Forelimb muscle (tissue), 1 donor: Measurements from ENCODE around the gene NAV2. TPM values are rescaled to one million over a fixed set of nuclear protein-coding genes. Genes with fewer than 3 reads are reported as not detected.

Experiments
- DNase-seq: peaks from one replicate; pipeline ENCODE4 v3.0.0-alpha.2; 2013; ENCODE audit warnings: low read depth
- polyA plus RNA-seq: library from polyadenylated mRNA; unstranded; fragments of 120-200 nt; gene quantifications from one replicate; pipeline ENCODE4 v1.2.1, GENCODE V29; 2013; ENCODE audit not compliant: insufficient read length

Gene NAV2, protein sequence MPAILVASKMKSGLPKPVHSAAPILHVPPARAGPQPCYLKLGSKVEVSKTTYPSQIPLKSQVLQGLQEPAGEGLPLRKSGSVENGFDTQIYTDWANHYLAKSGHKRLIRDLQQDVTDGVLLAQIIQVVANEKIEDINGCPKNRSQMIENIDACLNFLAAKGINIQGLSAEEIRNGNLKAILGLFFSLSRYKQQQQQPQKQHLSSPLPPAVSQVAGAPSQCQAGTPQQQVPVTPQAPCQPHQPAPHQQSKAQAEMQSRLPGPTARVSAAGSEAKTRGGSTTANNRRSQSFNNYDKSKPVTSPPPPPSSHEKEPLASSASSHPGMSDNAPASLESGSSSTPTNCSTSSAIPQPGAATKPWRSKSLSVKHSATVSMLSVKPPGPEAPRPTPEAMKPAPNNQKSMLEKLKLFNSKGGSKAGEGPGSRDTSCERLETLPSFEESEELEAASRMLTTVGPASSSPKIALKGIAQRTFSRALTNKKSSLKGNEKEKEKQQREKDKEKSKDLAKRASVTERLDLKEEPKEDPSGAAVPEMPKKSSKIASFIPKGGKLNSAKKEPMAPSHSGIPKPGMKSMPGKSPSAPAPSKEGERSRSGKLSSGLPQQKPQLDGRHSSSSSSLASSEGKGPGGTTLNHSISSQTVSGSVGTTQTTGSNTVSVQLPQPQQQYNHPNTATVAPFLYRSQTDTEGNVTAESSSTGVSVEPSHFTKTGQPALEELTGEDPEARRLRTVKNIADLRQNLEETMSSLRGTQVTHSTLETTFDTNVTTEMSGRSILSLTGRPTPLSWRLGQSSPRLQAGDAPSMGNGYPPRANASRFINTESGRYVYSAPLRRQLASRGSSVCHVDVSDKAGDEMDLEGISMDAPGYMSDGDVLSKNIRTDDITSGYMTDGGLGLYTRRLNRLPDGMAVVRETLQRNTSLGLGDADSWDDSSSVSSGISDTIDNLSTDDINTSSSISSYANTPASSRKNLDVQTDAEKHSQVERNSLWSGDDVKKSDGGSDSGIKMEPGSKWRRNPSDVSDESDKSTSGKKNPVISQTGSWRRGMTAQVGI (N-terminal part only)
- 61.1 TPM for polyA plus RNA-seq

GRCh38 chr11:19712281-19713195 lies at the start of gene NAV2:
TSS of gene NAV2 (plus strand) at chr11:19712837. CDS start at chr11:19713696, 859 bp downstream.
- DNase-seq, result peak; percentile 75

DNA sequence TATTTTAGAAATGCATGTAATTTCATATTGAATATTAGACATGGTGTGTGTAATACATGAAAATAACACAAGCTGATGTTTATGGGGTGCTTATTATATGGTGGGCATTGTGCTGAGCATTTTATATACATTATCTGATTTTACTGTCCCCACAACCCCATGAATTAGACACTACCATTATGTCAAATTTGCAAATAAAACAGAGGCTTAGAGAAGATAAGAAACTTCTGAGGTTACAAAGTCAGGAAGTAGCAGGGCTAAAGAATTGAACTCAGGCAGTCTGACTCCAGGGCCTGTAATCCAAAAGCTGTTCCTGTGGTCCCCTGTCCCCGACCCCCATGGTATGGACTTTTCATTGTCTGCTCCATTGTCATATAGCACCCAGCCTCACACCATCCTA lies 49.4 kb upstream of the NAV2 start:
- no peak for DNase-seq

DNA sequence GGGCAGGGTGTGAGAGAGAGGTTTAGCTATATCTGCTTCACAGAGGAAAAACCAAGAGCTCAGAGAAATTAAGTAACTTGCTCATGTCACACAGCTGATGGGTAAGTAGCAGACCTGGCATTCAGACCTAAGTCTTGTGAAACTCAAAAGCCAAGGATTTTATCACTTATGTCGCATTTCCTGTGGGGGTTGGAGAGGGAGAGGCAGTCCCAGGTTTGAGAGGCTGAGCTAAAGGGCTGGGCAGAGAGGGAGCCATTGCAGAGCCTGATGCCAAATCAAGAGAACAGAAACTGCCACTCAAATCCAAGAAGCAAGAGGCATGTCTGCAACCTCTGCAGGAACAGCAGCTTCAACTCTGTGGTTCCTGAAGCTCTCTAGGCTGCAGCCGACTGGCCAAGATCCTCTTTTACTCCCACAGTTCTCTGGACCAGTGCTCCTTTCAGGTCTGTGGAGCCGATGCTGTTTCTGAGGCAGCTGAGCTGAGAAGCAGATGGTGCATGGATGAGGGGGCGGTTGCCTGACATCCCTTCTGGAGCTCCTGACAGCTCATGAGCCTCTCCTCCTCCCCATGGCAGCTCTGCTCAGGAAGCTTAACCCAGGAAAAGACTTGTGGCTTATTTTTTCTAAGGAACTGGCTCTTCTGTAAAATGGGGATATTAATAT lies 47.6 kb upstream of the NAV2 start:
- no peak for DNase-seq

DNA sequence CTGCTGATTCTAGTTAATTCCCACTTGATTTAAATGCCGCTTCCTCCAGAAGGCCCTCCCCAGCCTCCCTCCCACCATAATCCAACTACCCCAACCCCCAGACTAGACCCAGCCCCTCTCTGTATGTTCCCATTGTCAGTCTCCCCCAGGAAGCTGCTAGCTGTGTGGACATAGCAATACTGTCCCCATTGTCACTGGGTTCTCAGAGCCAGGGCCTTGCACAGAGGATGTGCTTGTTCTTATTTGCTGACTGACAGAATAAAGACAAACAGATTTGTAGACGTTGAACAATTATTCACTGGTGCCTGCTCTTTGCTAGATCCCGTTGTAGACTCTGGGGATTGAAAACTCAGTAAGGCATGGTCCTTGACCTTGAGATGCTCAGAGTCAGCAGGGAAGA lies 45.7 kb upstream of the NAV2 start:
- no peak for DNase-seq

GRCh38 chr11:19669511-19669910 lies 43.1 kb upstream of the NAV2 start:
- DNase-seq, result no peak

GRCh38 chr11:19670030-19670791 lies 42.4 kb upstream of the NAV2 start:
- DNase-seq, result no peak

DNA sequence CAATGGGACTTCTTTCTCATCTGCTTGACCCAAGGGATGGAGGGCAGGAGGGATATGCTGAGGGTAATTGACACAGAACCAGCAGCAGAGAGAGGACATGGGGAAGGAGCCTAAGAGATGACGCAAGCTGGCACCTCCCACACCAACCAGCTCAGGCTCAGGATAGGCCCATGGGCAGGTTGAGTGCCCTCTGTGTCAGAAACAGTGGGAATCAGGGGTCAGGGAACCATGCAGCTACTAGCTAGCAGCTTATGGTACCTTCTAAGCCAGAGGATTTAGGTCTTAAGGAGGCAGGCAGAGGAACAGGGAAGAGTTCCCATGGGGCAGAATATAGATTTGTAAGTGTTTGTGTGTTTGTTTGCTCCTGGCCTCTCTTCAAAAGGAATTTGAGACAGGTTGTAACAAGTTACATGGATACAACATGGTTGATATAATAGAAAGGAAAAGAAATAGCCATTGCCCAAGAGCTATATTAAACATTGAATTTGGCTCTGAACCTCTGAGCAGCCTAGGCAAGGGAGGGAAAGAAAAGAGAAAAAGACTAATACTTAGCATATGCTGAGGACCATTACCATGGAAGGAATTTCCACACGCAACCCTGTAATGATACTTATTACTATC lies 39.9 kb upstream of the NAV2 start:
- DNase-seq, result no peak

DNA sequence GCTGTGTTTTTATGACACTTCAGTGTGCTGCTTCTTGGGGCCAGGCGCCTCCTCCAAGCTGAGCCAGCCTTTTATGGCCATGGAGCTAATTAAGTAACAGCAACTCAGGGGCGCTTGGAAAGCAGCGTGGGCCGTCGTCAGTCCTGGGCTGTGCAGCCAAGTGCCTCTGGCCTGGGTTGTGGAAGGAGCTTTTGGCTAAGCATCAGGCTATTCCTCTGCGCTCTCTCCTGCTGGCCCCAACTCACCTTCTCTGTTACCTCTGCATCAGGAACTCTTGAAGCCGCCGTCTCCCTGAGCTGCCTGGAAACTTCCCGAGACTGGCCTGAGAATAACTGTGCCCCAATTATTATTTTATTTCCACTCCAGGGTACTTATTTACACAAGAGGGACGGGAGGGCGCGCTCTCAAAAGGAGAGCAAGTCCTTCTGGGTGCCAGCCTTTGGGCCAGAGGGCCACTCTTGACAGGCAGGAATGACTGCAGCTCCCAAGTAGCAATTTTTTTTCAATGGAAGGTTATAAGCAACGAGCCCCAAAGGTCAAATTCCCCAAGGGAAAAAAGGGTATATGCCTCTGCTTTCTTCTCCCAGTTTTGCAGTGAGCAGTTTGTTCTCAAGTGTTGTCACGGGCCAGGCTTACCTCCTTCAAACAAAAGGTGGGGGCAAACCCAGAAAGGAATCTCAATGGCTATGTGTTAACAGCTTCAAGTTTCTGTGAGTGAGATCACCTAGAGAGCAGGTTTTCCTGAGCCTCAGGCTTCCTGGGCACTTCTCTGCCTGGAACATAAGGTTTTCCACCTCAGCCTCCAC lies 38.5 kb upstream of the NAV2 start:
- peak; percentile 11 for DNase-seq

DNA sequence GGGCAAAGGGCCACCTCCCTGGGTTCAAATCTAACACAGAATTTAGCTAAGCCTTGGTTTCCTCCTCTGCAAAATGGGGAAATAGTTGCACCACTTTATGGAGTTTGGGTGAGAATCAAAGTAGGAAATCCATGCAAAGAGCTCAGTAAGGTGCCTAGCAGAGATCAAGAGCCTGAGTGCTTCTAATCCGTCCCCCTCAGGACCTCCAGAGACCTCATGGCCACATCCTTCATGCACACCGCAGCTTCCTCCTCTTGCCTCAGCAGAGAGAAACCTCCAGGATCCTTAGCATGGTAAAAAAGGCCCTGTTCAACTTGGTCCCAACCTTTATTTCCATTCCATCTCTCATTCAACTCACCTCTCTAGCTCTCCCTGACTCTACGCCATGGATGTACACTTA lies 37.8 kb upstream of the NAV2 start:
- DNase-seq, result no peak

DNA sequence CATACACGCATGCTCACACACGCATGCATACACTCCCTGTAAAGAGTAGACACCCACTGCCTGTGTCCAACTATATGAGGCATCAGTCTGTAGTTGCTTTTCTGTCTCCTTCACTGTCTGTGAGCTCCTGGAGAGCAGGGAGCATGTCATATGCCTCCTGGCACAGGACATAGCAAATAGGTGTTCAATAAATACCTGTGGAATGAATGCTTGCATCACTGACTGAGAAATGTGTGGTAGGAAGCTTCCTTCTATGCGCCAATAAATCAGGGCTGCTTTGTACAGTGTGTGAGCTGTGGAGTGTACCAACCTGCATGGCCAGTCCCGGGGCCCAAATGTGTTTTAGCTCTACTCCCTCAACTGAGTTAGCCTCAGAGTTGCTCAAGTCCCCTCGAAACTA lies 37.2 kb upstream of the NAV2 start:
- DNase-seq, result no peak

- no peak for DNase-seq
These were observed 35.9 kb upstream of the NAV2 start for GRCh38 chr11:19676475-19677380.

GRCh38 chr11:19677381-19678080 lies 35.1 kb upstream of the NAV2 start:
- no peak for DNase-seq

DNA sequence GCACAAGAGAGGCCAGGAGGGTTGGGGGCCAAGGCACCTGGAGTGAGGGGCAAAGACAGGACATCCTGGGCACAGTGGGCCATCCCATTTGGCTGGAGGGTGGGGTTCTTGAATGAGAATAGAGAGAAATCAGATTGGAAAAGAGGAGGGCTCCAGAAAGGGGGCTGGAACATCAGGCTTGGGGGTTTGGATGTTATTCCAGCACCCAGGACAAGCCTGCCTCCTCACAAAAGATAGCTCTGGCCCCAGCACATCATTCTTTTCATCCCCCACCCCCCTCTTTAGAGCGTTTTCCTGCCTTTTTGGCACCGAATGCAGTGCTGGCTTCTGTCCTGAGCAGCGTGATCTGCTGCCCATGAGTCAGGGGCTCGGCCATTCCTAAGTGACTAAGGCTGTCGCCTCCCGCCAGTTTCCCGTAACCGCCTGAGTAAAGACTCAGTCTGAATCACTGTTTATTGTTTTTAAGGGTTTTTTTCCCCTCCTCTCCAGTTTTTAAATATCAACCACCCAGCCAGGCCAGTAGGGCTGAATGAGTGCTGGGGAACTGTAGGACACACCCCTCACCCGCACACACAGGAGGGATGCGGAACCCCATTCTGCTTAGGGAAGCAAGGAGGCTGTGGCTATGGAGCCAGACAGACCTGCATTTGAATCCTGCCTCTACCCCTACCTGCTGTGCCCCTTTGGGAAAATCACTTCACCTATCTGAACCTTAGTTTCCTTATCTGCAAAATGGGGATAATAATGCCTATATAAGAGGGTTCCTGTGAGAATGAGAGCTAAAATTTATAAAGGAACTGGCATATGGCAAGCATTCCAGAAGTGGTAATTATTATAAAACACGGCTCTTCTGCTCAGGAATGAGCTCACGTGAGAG lies 32.4 kb upstream of the NAV2 start:
- peak; percentile 11 for DNase-seq

DNA sequence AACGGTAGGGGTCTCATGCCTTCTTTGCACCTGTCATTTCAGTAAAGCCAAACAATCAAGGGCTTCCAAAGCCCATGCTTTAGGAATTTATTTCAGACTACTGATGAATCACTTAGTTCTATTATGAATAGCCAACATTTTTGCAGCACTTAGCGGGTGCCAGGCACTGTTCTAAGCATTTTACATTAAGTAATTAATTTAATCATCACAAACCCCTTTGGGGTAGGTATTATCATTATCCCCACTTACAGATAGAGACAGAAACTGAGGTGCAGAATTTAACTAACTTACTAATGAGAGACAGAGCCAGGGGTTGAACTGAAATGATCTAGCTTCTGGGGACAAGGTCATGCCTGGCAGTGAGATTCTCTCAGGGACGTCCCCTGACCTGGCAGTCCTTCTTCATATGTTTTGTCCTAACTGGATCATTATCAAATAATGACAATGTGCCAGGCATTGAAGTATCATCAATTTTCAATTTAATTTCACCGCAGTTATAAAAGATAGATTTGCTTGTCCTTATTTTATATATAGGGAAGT lies 31.7 kb upstream of the NAV2 start:
- DNase-seq, result no peak

DNA sequence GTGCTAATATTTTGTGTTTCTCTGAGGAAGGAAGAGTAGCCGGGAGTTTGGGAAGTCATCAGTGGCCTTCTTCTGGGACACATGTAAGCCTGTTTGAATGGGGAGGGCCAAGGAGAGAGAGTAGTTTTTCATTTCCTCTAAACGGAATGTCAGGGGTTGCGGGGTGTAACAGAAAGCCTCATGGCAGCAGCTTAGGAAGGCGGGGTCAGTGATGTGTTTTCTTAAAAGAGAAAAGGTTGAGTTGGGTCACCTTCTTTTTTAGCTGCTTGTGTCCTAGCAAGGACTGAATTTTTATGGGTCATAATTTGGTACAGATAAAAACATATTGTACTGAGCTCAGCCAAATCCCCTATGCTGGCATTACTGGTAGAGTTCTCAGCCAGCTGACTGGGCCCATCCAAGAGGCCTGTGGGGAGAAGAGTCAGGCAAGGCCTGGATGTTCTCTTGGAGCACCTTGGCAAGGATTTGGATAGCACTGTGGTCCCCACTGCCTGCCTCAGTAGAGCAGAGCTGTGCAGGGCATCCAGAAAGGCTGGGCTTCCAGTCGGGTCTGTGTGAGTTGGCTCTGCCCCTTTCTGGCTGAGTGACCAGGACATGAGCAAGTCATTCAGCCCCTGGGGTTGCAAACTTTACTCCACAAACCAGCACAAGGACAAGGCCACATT lies 29.4 kb upstream of the NAV2 start:
- DNase-seq, result no peak
